Panc1 (cell line): ENCODE measurements around the gene RNF227. TPM values are rescaled to one million over a fixed set of nuclear protein-coding genes. Genes with fewer than 3 reads are reported as not detected.
A peak's percentile ranks its signal among the peaks of the same experiment; 100 is the strongest.

Experiments
- ATAC-seq: fragments of 200-7000 bp; cut with Tn5 transposase; 2 replicates; pipeline ENCODE4 v1.9.1; 2020; ENCODE audit warnings: mild to moderate bottlenecking, moderate library complexity
- BruUV-seq: library from RNA; stranded (reverse); fragments of 400-500 nt; replicated peaks from 2 replicates; lab custom pipeline; 2021; lab: Mats Ljungman, UMichigan
- CTCF ChIA-PET: fragments of 300-600 bp; sonication (Branson Sonifier 250); formaldehyde crosslinking; loops from one replicate; lab custom pipeline; 2022; ENCODE audit warnings: antibody characterized with exemption; lab: Charles Lee
- POLR2A ChIA-PET: fragments of 300-600 bp; sonication (Branson Sonifier 250); formaldehyde crosslinking; loops from one replicate; lab custom pipeline; 2022; ENCODE audit warnings: antibody characterized with exemption; lab: Charles Lee
- DNase-seq: peaks from one replicate; pipeline ENCODE4 v3.0.0-alpha.2; 2010; ENCODE audit warnings: low read depth, low spot score
- H3K27ac ChIP-seq: 2 replicates; pipeline ENCODE4 v1.5.1; 2011; ENCODE audit warnings: mild to moderate bottlenecking, low read length, inconsistent platforms
- H3K27me3 ChIP-seq: fragments of 200-500 bp; sonication (Bioruptor generic); 2 replicates; pipeline ENCODE4 v1.6.0; 2014; ENCODE audit warnings: low read length, inconsistent platforms; ENCODE audit not compliant: control insufficient read depth, insufficient read depth
- H3K36me3 ChIP-seq: fragments of 200-500 bp; sonication (Bioruptor generic); 2 replicates; pipeline ENCODE4 v1.5.1; 2014; ENCODE audit warnings: inconsistent platforms, mild to moderate bottlenecking, low read length, moderate library complexity; ENCODE audit not compliant: control insufficient read depth, insufficient read depth
- H3K4me1 ChIP-seq: 2 replicates; pipeline ENCODE4 v1.5.1; 2011; ENCODE audit warnings: inconsistent platforms, mild to moderate bottlenecking, low read length, moderate library complexity; ENCODE audit not compliant: control insufficient read depth, insufficient read depth
- H3K4me3 ChIP-seq, 2 experiments: 2 replicates each; pipeline ENCODE4 v1.5.1; 2011 to 2012; ENCODE audit warnings: low read depth in 2 of 2, low read length in 2 of 2, mild to moderate bottlenecking in 2 of 2, inconsistent platforms in 1 of 2, moderate library complexity in 1 of 2
- H3K9me3 ChIP-seq: fragments of 200-500 bp; sonication (Bioruptor generic); 2 replicates; pipeline ENCODE4 v1.5.1; 2014; ENCODE audit warnings: low read depth, mild to moderate bottlenecking, inconsistent platforms, low read length, moderate library complexity; ENCODE audit not compliant: control insufficient read depth, insufficient read depth
- POLR2AphosphoS5 ChIP-seq: IDR thresholded peaks from 2 replicates; pipeline ENCODE4 v1.6.1; 2012; ENCODE audit warnings: mild to moderate bottlenecking, low read depth, low read length, moderate library complexity
- SIN3A ChIP-seq: IDR thresholded peaks from 2 replicates; pipeline ENCODE4 v1.6.1; 2012; ENCODE audit warnings: low read depth, mild to moderate bottlenecking, low read length, moderate library complexity, borderline replicate concordance; ENCODE audit not compliant: insufficient read depth
- TCF7L2 ChIP-seq: IDR thresholded peaks from 2 replicates; pipeline ENCODE4 v1.6.1; 2011; ENCODE audit warnings: mild to moderate bottlenecking, low read depth, low read length, inconsistent platforms
- in situ Hi-C: cut with HindIII; loops from 2 replicates; pipeline ENCODE4 v1.10.0; 2016; ENCODE audit warnings: low sequenced_read_pairs, low pct_unique_long_range_greater_than_20kb
- intact Hi-C: fragments of 100-400 bp; cut with micrococcal nuclease; formaldehyde crosslinking; loops from one replicate; pipeline ENCODE4 v1.10.0; 2022; ENCODE audit not compliant: unreplicated experiment
- total RNA-seq: library from RNA; stranded (reverse); gene quantifications from one replicate; pipeline ENCODE4 v1.2.1, GENCODE V29; 2021; ENCODE audit not compliant: unreplicated experiment
- TF ChIP-seq, protein P1 (sequence below), 2 experiments: IDR thresholded peaks; 2 replicates each; pipeline ENCODE4 v1.6.1; 2011 to 2012; ENCODE audit warnings: low read depth in 2 of 2, control low read depth in 1 of 2, low read length in 1 of 2, mild to moderate bottlenecking in 1 of 2, moderate library complexity in 1 of 2; ENCODE audit not compliant: insufficient read depth in 1 of 2
- TF ChIP-seq, protein P2 (sequence below): fragments of 450-650 bp; IDR thresholded peaks from 2 replicates; pipeline ENCODE4 v1.5.1; 2017; ENCODE audit warnings: mild to moderate bottlenecking

RNF227 gene
- total RNA-seq, 1 experiment from 2014 or later: 2.6 TPM

DNA sequence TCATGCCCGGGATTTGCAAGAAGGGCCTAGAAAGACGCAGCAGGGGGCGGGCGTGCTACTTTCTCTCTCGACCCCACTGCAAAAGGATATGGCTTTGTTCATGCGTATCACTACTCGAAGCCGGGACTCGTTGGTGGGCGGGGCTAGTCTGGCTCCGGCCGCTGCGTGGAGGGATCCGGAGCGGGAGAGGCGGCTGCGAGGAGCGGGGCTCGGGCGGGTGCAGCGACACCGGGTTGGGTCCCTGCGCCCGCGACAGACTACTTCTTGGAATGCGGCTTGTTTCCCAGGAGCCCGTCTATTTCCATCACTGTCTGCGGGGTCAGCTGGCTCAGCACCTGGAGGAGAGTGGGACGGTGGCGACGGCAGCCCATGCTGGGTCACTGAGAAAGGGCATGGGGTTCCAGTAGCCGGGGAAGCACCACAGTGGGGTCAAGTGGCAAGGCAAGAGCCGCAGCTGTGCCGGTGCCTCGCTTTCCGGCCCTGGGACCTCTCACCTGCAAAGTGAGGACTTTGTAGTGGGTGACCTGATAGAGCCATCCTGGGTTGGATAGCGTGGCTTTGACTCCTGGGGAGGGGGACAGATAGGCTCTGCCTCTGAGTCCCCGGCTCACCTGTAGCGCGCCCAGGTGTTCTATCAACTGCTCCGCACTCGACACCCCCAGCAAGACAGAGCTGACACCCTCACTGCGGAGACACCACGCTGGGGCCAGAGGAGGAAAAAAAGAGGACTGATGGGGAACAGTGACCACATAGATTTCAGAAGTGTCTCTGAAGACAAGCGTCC, 6.9 kb upstream of the RNF227 start:
- H3K36me3 ChIP-seq: no peaks in the 10 kb centered on the region
- POLR2A ChIA-PET: no interaction called here
- in situ Hi-C loops (no loop called here), intact Hi-C loops (no loop called here)
- H3K27ac ChIP-seq: peak overlapping the region; percentile 82
- no TSS peak for BruUV-seq
- TF ChIP-seq SIN3A: no peak
- no peak for TF ChIP-seq POLR2AphosphoS5
- TF ChIP-seq, protein P1, sequence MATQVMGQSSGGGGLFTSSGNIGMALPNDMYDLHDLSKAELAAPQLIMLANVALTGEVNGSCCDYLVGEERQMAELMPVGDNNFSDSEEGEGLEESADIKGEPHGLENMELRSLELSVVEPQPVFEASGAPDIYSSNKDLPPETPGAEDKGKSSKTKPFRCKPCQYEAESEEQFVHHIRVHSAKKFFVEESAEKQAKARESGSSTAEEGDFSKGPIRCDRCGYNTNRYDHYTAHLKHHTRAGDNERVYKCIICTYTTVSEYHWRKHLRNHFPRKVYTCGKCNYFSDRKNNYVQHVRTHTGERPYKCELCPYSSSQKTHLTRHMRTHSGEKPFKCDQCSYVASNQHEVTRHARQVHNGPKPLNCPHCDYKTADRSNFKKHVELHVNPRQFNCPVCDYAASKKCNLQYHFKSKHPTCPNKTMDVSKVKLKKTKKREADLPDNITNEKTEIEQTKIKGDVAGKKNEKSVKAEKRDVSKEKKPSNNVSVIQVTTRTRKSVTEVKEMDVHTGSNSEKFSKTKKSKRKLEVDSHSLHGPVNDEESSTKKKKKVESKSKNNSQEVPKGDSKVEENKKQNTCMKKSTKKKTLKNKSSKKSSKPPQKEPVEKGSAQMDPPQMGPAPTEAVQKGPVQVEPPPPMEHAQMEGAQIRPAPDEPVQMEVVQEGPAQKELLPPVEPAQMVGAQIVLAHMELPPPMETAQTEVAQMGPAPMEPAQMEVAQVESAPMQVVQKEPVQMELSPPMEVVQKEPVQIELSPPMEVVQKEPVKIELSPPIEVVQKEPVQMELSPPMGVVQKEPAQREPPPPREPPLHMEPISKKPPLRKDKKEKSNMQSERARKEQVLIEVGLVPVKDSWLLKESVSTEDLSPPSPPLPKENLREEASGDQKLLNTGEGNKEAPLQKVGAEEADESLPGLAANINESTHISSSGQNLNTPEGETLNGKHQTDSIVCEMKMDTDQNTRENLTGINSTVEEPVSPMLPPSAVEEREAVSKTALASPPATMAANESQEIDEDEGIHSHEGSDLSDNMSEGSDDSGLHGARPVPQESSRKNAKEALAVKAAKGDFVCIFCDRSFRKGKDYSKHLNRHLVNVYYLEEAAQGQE (IDR thresholded peaks at IDR 0.05; ENCODE audit: insufficient read depth in 1 of 2, low read depth in 2 of 2, low read length in 1 of 2): no peak
- TF ChIP-seq, protein P2, sequence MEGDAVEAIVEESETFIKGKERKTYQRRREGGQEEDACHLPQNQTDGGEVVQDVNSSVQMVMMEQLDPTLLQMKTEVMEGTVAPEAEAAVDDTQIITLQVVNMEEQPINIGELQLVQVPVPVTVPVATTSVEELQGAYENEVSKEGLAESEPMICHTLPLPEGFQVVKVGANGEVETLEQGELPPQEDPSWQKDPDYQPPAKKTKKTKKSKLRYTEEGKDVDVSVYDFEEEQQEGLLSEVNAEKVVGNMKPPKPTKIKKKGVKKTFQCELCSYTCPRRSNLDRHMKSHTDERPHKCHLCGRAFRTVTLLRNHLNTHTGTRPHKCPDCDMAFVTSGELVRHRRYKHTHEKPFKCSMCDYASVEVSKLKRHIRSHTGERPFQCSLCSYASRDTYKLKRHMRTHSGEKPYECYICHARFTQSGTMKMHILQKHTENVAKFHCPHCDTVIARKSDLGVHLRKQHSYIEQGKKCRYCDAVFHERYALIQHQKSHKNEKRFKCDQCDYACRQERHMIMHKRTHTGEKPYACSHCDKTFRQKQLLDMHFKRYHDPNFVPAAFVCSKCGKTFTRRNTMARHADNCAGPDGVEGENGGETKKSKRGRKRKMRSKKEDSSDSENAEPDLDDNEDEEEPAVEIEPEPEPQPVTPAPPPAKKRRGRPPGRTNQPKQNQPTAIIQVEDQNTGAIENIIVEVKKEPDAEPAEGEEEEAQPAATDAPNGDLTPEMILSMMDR: no peak
- TF ChIP-seq TCF7L2: 0 out of 2 replicates have a peak, but pooled peaks have one; percentile 7
- no peaks in the 10 kb centered on the region for H3K9me3 ChIP-seq
- CTCF ChIA-PET: no interaction called here
- DNase-seq (no peak), ATAC-seq (peak; percentile 90)
- no peaks in the 10 kb centered on the region for H3K27me3 ChIP-seq
- no peaks in the 10 kb centered on the region; the same call in 1 of the 2 replicates for H3K4me1 ChIP-seq
- peak overlapping the region; percentile 31 to 52 for H3K4me3 ChIP-seq

DNA sequence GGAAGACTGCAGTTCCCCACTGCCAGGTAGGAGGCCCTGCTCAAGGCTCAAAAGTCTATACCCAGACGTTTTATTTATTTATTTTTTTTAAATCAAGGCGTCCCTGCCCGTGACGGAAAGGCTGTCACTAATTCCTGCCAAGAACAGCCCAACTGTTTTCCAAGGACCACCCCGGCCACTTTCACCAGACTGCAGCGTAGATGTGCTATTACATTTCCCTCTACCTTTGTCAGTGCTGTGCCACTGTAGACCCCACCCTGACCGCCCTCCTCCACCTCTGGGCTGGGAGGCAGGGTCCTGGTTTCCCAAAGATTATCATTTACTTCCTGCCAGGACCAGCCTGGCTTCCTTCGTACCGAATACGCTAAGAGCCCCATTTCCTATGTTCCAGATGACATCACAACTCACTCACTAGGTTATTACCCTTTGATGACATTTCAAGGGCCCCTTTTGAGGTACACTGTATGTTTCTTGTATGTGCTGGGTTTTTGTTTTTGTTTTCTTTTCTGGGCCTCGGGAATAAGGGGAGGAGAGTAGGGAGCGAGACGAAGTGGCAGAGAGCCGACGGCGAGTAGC, 6.3 kb upstream of the RNF227 start:
- Histone ChIP-seq H3K4me3 (peak overlapping the region; percentile 31 to 52), H3K36me3 (no peaks in the 10 kb centered on the region), H3K27me3 (no peaks in the 10 kb centered on the region), H3K27ac (peak overlapping the region; percentile 82), H3K9me3 (no peaks in the 10 kb centered on the region), H3K4me1 (no peaks in the 10 kb centered on the region; the same call in 1 of the 2 replicates)
- intact Hi-C loops (no loop called here), in situ Hi-C loops (no loop called here)
- ATAC-seq (no peak; the same call in 1 of the 2 replicates), DNase-seq (no peak)
- ChIA-PET POLR2A (no interaction called here), CTCF (no interaction called here)
- no TSS peak for BruUV-seq
- TF ChIP-seq POLR2AphosphoS5 (no peak), TCF7L2 (no peak), SIN3A (no peak)
- TF ChIP-seq, protein P2: no peak
- TF ChIP-seq, protein P1 (IDR thresholded peaks at IDR 0.05; ENCODE audit: insufficient read depth in 1 of 2, low read depth in 2 of 2, low read length in 1 of 2): no peak
